Left renal pelvis (tissue), 4 donors: ENCODE results near the gene TBL1X. TPM values are rescaled to one million over a fixed set of nuclear protein-coding genes. Genes with fewer than 3 reads are reported as not detected.

Source experiments
- DNase-seq, 4 donors: peaks; one replicate each; pipeline ENCODE4 v3.0.0-alpha.2; 2013; ENCODE audit warnings: low read depth in 4 of 4, low spot score in 3 of 4
- polyA plus RNA-seq, 4 donors: library from polyadenylated mRNA; unstranded; fragments of 120-200 nt; gene quantifications; one replicate each; pipeline ENCODE4 v1.2.1, GENCODE V29; 2013; ENCODE audit not compliant: insufficient read length in 4 of 4

Gene TBL1X
- polyA plus RNA-seq, 4 donors = 23.2 to 27.4 (median 25.9) TPM

GRCh38 chrX:9656277-9656676 lies 191.4 kb downstream of the TBL1X start:
- DNase-seq = no peak

GRCh38 chrX:9656871-9657270 lies 192.0 kb downstream of the TBL1X start:
- DNase-seq = no peak

DNA sequence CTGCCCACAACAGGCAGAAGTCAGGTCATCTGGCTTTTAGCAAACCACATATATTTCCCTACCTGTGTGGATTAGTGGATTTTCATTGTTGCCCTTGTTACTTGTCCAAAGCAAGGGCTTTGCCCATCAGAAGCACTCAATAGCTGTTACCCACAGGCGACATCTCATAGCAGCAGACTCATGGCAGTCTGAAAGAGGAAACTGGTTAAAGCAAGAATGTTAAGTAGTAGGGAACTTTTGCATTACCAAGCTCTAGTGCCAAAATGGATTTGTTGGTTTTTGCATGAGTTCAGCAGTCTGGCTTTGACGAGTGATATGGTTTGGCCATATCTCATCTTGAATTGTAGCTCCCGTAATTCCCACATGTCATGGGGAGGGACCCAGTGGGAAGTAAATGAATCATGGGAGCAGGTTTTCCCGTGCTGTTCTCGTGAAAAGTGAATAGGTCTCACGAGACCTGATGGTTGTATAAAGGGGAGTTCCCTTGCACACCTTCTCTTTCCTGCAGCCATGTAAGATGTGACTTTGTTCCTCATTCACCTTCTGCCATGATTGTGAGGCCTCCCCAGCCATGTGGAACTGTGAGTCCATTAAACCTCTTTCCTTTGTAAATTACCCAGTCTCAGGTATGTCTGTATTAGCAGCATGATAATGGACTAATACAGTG lies 192.9 kb downstream of the TBL1X start:
- no peak for DNase-seq

- no peak for DNase-seq
Observed at GRCh38 chrX:9658409-9658808, 193.6 kb downstream of the TBL1X start.

- DNase-seq = no peak
Observed at GRCh38 chrX:9659571-9660195, 194.8 kb downstream of the TBL1X start.

- DNase-seq = no peak
Observed at GRCh38 chrX:9662148-9662547, 197.3 kb downstream of the TBL1X start.

DNA sequence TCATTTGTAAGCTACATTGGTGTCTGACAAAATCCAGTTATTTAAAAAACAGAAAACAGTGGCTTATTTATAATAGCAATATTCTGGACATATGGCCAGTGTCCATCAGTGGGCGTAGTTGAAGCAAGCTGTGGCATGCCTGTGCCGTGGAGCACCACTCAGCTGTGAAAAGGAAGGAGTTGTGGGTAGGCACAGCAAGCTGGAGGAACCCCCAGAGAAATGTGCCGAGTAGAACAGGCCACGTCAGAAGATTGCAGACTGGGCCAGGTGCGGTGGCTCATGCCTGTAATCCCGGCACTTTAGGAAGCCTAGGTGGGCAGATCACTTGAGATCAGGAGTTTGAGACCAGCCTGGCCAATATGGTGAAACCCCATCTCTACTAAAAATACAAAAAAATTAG lies 198.4 kb downstream of the TBL1X start:
- no peak for DNase-seq

DNA sequence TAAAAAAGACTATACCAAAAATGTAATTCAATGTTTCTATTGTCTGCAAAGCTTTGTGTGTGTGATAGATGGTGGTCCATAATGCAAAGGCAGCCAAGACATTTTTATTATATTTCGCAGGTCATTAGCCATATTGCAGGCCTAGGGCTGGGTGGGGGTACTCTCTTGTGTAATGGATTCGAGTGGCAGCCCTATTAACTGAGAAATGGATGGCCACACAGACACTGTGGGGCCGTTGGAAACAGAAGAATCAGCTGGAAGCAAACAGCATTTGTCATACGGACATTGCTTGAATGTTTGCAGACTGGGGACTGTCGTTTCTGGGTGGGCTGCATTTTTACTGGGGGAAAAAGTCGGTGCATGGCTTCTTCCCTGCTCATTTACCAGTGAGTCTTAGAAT lies 199.4 kb downstream of the TBL1X start:
- no peak for DNase-seq

DNA sequence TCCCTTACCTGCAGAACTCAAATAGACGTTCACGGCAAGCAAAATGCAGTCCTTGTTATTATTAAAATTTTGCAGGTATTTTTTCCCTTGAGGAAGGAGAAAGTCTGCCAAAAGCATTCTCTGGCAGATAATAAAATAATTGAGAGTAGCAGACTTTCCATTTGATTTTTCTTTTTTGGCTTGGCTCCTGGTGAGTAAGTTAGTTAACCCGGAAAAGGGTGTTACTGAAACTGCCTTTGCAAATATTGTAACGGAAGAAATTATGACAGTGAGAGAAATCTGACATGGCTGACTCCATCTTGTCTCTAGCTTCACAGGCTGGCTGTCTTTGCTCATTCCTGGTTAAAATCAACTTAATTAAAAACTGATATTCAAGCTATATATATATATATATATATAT lies 200.3 kb downstream of the TBL1X start:
- DNase-seq = no peak

DNA sequence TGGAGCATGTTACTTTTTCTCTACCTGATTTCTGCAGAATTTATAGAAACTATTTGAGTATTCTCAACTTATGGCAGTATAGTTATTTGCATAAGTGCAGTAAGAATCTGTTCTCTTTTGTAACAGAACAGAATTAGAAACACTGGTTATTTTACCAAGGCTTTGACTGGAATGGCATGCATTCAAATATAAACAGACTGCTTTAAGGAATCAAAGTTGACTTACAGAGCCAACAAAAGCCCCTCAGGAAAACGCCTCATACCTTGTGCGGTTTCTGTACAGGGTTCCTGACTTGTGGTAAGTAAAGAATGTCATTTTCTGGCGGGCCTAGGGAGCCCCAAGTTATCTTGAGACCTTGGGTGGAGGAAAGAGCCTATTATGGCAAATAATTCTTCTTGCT lies 203.7 kb downstream of the TBL1X start:
- no peak for DNase-seq

- no peak for DNase-seq
Observed at GRCh38 chrX:9670136-9670814, 205.4 kb downstream of the TBL1X start.

DNA sequence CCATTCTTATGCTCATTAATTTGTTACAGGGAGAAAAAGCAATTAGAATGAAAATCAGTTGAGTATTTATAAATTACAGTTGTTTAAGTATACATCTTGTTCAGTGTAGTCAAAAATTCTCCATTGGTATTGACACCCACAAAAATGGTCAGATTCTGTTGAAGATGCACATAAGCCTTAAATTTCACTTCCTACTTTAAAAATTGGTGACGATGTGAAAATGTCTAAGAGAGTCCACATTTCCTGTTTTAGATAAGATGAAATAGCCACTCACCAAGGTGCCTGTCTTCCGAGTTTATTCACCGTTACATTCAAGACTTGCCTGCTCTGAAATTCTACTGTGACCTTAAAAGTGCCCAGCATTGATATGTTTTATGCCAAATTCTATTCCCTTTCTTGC lies 207.1 kb downstream of the TBL1X start:
- DNase-seq = no peak

DNA sequence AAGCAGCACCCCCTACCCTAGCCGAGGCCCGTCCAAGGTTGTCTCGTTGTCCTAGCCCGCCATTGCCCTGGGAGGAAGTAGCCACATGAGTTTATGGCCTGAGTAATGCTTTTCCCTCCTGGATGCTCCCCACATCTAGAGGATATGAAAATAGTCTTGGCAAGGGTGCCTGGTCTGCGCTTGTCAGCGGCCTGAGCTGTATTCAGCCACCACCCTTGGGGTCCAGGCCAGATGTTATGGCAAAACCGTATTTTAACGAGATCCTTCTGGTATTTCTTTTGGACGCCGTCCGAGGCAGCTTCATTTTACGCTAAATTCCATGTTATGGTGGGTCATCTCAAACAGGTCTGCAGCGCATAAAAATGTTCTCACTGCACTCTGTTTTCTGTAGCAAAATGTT lies 211.4 kb downstream of the TBL1X start:
- no peak for DNase-seq

GRCh38 chrX:9676738-9677097 lies 211.9 kb downstream of the TBL1X start:
- DNase-seq = no peak

DNA sequence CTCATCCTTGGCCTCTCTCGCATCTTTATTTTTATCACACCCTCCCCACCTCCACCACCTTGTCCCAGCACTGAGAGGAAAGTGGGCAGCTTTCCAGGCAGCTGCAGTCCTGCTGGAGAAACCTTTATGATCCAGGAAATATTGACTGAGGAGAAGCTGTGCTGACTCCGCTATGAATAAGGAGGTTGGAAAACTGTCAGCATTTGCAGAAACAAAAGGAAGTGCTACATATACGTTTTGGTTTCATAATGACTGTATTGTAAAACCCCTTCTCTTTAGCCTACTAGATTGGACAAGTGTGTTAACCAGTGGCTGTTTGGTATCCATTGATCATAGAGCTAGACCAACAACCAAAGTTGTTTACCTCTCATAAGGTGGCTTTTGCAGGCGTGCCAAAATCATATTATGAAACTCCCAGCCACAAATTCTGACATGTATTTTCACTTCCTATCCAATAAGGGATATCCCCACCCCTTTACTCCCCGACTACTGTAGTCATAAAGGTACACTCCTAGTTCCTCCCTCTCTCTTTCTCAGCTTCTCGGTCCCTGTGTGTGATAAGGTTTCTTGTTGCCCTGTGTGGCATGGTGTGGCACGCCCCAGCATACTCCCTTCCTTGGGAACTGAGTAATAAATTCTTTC lies 212.4 kb downstream of the TBL1X start:
- no peak for DNase-seq

- no peak for DNase-seq
Observed at GRCh38 chrX:9678215-9678965, 213.5 kb downstream of the TBL1X start.

GRCh38 chrX:9681011-9681410 lies 216.2 kb downstream of the TBL1X start:
- no peak for DNase-seq

- no peak for DNase-seq
Observed at GRCh38 chrX:9681422-9681821, 216.6 kb downstream of the TBL1X start.

GRCh38 chrX:9682456-9682855 lies 217.6 kb downstream of the TBL1X start:
- DNase-seq = no peak

DNA sequence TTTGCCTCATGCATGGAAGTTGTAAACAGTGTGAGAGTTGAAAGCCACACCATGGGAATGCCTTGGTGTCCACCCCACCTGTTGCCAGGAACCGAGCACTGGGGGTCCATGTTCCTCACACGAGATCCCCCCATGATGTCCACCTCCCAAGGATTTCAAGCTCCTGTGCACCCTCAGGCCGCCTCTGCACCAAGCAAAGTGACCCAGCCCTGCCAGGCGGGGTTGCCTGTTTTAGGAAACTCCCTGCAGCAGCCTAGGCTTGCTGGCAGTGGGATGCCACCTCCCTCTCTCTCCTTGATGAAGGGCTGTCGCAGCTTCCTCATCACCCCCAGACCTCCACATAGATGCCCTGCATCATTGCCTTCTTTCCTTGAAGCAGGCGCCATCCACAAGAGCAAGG lies 218.0 kb downstream of the TBL1X start:
- DNase-seq = no peak

DNA sequence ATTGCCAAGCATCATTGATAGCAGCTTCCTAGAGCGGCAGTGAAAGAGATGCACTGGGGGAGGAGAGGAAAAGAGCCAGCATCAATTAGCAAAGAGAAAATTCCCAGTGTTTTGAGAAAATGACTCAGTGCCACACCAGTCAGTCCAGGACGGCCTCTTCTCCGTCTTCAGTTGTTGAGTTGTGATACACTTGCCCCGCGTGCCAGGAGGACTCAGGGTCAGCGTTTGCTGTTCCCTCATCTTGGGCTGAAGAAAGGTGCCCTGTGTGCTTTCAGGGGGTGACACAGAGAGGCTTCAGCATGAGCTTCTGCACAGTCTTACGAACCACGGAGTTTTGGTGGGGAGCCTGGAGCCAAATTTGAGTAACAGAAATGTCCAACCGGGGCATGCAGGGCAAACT lies 218.5 kb downstream of the TBL1X start:
- DNase-seq = no peak
